Measurements from ENCODE around the gene RIC8B. TPM values are rescaled to one million over a fixed set of nuclear protein-coding genes. Genes with fewer than 3 reads are reported as not detected.
A peak's percentile ranks its signal among the peaks of the same experiment; 100 is the strongest.

RIC8B gene
- total RNA-seq, 1 donor from 2014 or later = 6.5 TPM

GRCh38 chr12:106766393-106766826, 8.1 kb upstream of the RIC8B start:
- peak; percentile 71 for DNase-seq (ENCODE audit: low read depth)
- TF ChIP-seq CTCF (conservative IDR thresholded peaks at IDR 0.05; ENCODE audit: low read depth, low read length) = no peak

GRCh38 chr12:106767206-106767605, 7.3 kb upstream of the RIC8B start:
- DNase-seq (ENCODE audit: low read depth) = no peak
- no peak overlapping the region for H3K4me3 ChIP-seq (ENCODE audit: low read depth, low read length)
- no peak for TF ChIP-seq CTCF (conservative IDR thresholded peaks at IDR 0.05; ENCODE audit: low read depth, low read length)

More at GRCh38 chr12:106766393-106766826, 8.1 kb upstream of the RIC8B start:
- peak overlapping the region; percentile 2 for H3K4me3 ChIP-seq (ENCODE audit: low read depth, low read length)

- H3K4me3 ChIP-seq (ENCODE audit: low read depth, low read length) = no peak overlapping the region
- peak; percentile 74 for DNase-seq (ENCODE audit: low read depth)
- TF ChIP-seq CTCF (conservative IDR thresholded peaks at IDR 0.05; ENCODE audit: low read depth, low read length) = no peak
Measured at GRCh38 chr12:106767954-106768822, 6.3 kb upstream of the RIC8B start.

GRCh38 chr12:106769078-106769477, 5.4 kb upstream of the RIC8B start:
- peak; percentile 99 for DNase-seq (ENCODE audit: low read depth)
- no peak for TF ChIP-seq CTCF (conservative IDR thresholded peaks at IDR 0.05; ENCODE audit: low read depth, low read length)
- no peak overlapping the region for H3K4me3 ChIP-seq (ENCODE audit: low read depth, low read length)

GRCh38 chr12:106769546-106769945, 4.9 kb upstream of the RIC8B start:
- H3K4me3 ChIP-seq (ENCODE audit: low read depth, low read length) = no peak overlapping the region
- no peak for TF ChIP-seq CTCF (conservative IDR thresholded peaks at IDR 0.05; ENCODE audit: low read depth, low read length)
- peak; percentile 80 for DNase-seq (ENCODE audit: low read depth)

GRCh38 chr12:106771425-106771824, 3.1 kb upstream of the RIC8B start:
- no peak for TF ChIP-seq CTCF (conservative IDR thresholded peaks at IDR 0.05; ENCODE audit: low read depth, low read length)
- DNase-seq (ENCODE audit: low read depth) = no peak
- H3K4me3 ChIP-seq (ENCODE audit: low read depth, low read length) = no peak overlapping the region

Measured in epithelial cell of proximal tubule (primary cell).